GM23338 (cell line): Measurements from ENCODE around the gene TIMM17A. TPM values are rescaled to one million over a fixed set of nuclear protein-coding genes. Genes with fewer than 3 reads are reported as not detected.

Experiments
- ATAC-seq: fragments of 200-7000 bp; cut with Tn5 transposase; 3 replicates; pipeline ENCODE4 v1.9.1; 2020
- DNase-seq: peaks from one replicate; pipeline ENCODE4 v3.0.0-alpha.2; 2015; ENCODE audit warnings: low spot score
- H2AFZ ChIP-seq: fragments of 200-600 bp; sonication (generic); 2 replicates; pipeline ENCODE4 v1.8.0; 2016; ENCODE audit warnings: antibody characterized with exemption, mild to moderate bottlenecking, moderate library complexity
- H3F3A ChIP-seq: fragments of 200-600 bp; sonication (generic); replicated peaks from 2 replicates; pipeline ENCODE4 v1.8.0; 2017; ENCODE audit warnings: antibody characterized with exemption, mixed run types, low read depth
- H3K27ac ChIP-seq: fragments of 200-600 bp; sonication (generic); 2 replicates; pipeline ENCODE4 v1.6.1; 2016; ENCODE audit warnings: low read depth
- H3K27me3 ChIP-seq: fragments of 200-600 bp; sonication (generic); 2 replicates; pipeline ENCODE4 v1.8.0; 2016; ENCODE audit warnings: mild to moderate bottlenecking, mixed run types, moderate library complexity; ENCODE audit not compliant: insufficient read depth
- H3K36me3 ChIP-seq: fragments of 200-600 bp; sonication (generic); 2 replicates; pipeline ENCODE4 v1.8.0; 2016; ENCODE audit warnings: mild to moderate bottlenecking; ENCODE audit not compliant: insufficient read depth
- H3K4me1 ChIP-seq: fragments of 200-600 bp; sonication (generic); 2 replicates; pipeline ENCODE4 v1.8.0; 2016; ENCODE audit warnings: mild to moderate bottlenecking, moderate library complexity; ENCODE audit not compliant: insufficient read depth
- H3K4me2 ChIP-seq: fragments of 200-600 bp; sonication (generic); 2 replicates; pipeline ENCODE4 v1.7.1; 2017; ENCODE audit warnings: mixed run types
- H3K4me3 ChIP-seq: fragments of 200-600 bp; sonication (generic); 2 replicates; pipeline ENCODE4 v1.6.1; 2016; ENCODE audit warnings: mixed run types
- H3K79me2 ChIP-seq: fragments of 200-600 bp; sonication (generic); replicated peaks from 2 replicates; pipeline ENCODE4 v1.8.0; 2017; ENCODE audit warnings: mild to moderate bottlenecking; ENCODE audit not compliant: insufficient read depth
- H3K9me2 ChIP-seq: fragments of 200-600 bp; sonication (generic); 2 replicates; pipeline ENCODE4 v1.8.0; 2017; ENCODE audit not compliant: insufficient read depth
- H4K20me1 ChIP-seq: fragments of 200-600 bp; sonication (generic); replicated peaks from 2 replicates; pipeline ENCODE4 v1.8.0; 2017; ENCODE audit warnings: mild to moderate bottlenecking; ENCODE audit not compliant: insufficient read depth
- H3K27ac Mint-ChIP-seq: 2 replicates; pipeline ENCODE4 v1.8.0; 2020; ENCODE audit warnings: inconsistent platforms, mild to moderate bottlenecking, moderate library complexity, mixed read lengths
- H3K27me3 Mint-ChIP-seq: 3 replicates; pipeline ENCODE4 v1.8.0; 2022; ENCODE audit warnings: low read depth, mild to moderate bottlenecking, moderate library complexity, mixed read lengths, inconsistent platforms; ENCODE audit not compliant: insufficient read depth, poor library complexity
- H3K36me3 Mint-ChIP-seq: 3 replicates; pipeline ENCODE4 v1.8.0; 2021; ENCODE audit warnings: low read depth, mild to moderate bottlenecking, inconsistent platforms, moderate library complexity, mixed read lengths
- H3K4me1 Mint-ChIP-seq: 3 replicates; pipeline ENCODE4 v1.8.0; 2020; ENCODE audit warnings: mild to moderate bottlenecking, inconsistent platforms, mixed read lengths
- H3K4me3 Mint-ChIP-seq: 3 replicates; pipeline ENCODE4 v1.8.0; 2021; ENCODE audit warnings: moderate library complexity, mild to moderate bottlenecking, inconsistent platforms, mixed read lengths
- H3K9me3 Mint-ChIP-seq: 3 replicates; pipeline ENCODE4 v1.8.0; 2020; ENCODE audit warnings: moderate library complexity, mild to moderate bottlenecking, inconsistent platforms, mixed read lengths
- CREB1 ChIP-seq: fragments of 250-450 bp; sonication (Bioruptor Pico); IDR thresholded peaks from 2 replicates; pipeline ENCODE4 v1.5.0; 2020; ENCODE audit warnings: low read depth, mild to moderate bottlenecking, moderate library complexity
- EZH2 ChIP-seq: fragments of 200-600 bp; sonication (generic); IDR thresholded peaks from one replicate; pipeline ENCODE4 v1.8.0; 2017; ENCODE audit warnings: antibody characterized with exemption, mild to moderate bottlenecking, low read depth; ENCODE audit not compliant: unreplicated experiment
- EZH2phosphoT487 ChIP-seq: fragments of 200-600 bp; sonication (generic); IDR thresholded peaks from one replicate; pipeline ENCODE4 v1.8.1; 2018; ENCODE audit warnings: antibody characterized with exemption; ENCODE audit not compliant: unreplicated experiment
- JUNB ChIP-seq: IDR thresholded peaks from one replicate; pipeline ENCODE4 v1.6.1; 2016; ENCODE audit warnings: antibody characterized with exemption; ENCODE audit not compliant: unreplicated experiment
- NANOG ChIP-seq: IDR thresholded peaks from 2 replicates; pipeline ENCODE4 v1.6.1; 2016; ENCODE audit warnings: antibody characterized with exemption, borderline replicate concordance
- POLR2AphosphoS5 ChIP-seq: IDR thresholded peaks from 2 replicates; pipeline ENCODE4 v1.6.1; 2016; ENCODE audit warnings: antibody characterized with exemption, low read depth
- STAT1 ChIP-seq: IDR thresholded peaks from one replicate; pipeline ENCODE4 v1.6.1; 2016; ENCODE audit warnings: antibody characterized with exemption; ENCODE audit not compliant: unreplicated experiment
- ZNF114 ChIP-seq: fragments of 250-450 bp; sonication (Bioruptor Pico); IDR thresholded peaks from 2 replicates; pipeline ENCODE4 v1.5.0; 2020; ENCODE audit warnings: mild to moderate bottlenecking, moderate library complexity
- ZNF331 ChIP-seq: fragments of 250-450 bp; sonication (Bioruptor Pico); IDR thresholded peaks from 2 replicates; pipeline ENCODE4 v1.5.0; 2020; ENCODE audit warnings: low read depth, mild to moderate bottlenecking, moderate library complexity
- polyA plus RNA-seq: library from polyadenylated mRNA; unstranded; fragments of >200 nt; fragmentation: Nextera tagmentation; extraction: Ambion mirVana; gene quantifications from 2 replicates; pipeline ENCODE4 v1.2.1, GENCODE V29; 2016
- total RNA-seq: library from RNA; depleted of rRNA; stranded (reverse); fragments of >200 nt; shearing (Covaris generic); gene quantifications from 2 replicates; pipeline ENCODE4 v1.2.3, GENCODE V29; 2014
- TF ChIP-seq, protein P1 (sequence below): fragments of 250-450 bp; sonication (Bioruptor Pico); IDR thresholded peaks from 2 replicates; pipeline ENCODE4 v1.5.0; 2020; ENCODE audit warnings: mild to moderate bottlenecking, moderate library complexity
- TF ChIP-seq, protein P2 (sequence below), 2 experiments: fragments of 200-600 bp in 1 of 2; sonication (generic) in 1 of 2; conservative IDR thresholded peaks; 2 replicates each; pipeline versions ENCODE4 v1.5.1 to v1.6.1; 2016 to 2017; ENCODE audit warnings: antibody characterized with exemption in 2 of 2, low read depth in 2 of 2, mild to moderate bottlenecking in 2 of 2, moderate library complexity in 1 of 2
- TF ChIP-seq, protein P3 (sequence below): IDR thresholded peaks from 2 replicates; pipeline ENCODE4 v1.6.1; 2016; ENCODE audit warnings: antibody characterized with exemption
- TF ChIP-seq, protein P4 (sequence below): IDR thresholded peaks from one replicate; pipeline ENCODE4 v1.6.1; 2018; ENCODE audit warnings: antibody characterized with exemption; ENCODE audit not compliant: unreplicated experiment

TIMM17A gene
- total and polyA plus RNA-seq, 2 experiments from 2014 or later, result 38.5 to 60.0 TPM

DNA sequence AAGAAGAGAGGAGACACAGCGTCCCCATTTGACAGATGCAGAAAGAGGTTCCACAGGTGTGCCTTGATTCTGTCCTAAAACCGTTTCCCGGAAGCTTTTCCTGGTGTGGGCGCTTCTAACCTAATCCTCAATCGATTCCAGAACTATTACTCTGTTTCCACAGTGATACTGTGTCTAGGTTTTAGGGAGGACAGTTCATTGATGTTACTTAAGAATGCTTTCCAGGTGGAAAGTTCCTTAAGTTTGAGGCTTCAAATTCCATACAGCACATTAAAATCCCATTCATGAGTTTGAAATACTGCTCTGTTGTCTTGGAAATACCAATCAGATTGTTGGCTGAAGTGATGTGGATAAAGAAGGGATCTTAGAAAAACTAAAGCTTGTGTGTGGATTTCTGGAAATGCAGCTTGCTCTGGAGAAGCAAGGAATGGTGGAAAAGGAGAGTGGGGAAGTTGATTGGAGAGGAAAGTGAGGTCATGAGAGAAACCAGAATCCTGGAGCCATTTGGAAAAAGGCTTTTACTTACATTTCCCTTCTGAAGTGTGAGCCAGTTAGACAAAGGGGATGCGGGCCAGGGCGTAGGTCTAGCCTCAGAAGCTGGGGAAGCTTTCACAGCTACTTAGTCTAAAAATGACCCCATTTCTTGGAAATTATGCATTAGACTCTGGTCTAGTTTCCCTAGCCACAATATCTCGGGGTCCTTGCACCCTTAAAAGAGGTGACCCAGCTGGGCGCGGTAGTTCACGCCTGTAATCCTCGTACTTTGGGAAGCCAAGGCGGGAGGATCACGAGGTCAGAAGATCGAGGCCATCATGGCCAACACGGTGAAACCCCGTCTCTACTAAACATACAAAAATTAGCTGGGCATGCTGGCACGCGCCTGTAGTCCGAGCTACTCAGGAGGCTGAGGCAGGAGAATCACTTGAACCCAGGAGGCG lies 61.8 kb downstream of the TIMM17A start:
- no peak overlapping the region for H3K4me3 Mint-ChIP-seq
- DNase-seq, result no peak
- H3K4me2 ChIP-seq, result no peak overlapping the region
- no peaks in the 10 kb centered on the region for H3K36me3 ChIP-seq
- ATAC-seq, result no peak
- TF ChIP-seq, protein P1, sequence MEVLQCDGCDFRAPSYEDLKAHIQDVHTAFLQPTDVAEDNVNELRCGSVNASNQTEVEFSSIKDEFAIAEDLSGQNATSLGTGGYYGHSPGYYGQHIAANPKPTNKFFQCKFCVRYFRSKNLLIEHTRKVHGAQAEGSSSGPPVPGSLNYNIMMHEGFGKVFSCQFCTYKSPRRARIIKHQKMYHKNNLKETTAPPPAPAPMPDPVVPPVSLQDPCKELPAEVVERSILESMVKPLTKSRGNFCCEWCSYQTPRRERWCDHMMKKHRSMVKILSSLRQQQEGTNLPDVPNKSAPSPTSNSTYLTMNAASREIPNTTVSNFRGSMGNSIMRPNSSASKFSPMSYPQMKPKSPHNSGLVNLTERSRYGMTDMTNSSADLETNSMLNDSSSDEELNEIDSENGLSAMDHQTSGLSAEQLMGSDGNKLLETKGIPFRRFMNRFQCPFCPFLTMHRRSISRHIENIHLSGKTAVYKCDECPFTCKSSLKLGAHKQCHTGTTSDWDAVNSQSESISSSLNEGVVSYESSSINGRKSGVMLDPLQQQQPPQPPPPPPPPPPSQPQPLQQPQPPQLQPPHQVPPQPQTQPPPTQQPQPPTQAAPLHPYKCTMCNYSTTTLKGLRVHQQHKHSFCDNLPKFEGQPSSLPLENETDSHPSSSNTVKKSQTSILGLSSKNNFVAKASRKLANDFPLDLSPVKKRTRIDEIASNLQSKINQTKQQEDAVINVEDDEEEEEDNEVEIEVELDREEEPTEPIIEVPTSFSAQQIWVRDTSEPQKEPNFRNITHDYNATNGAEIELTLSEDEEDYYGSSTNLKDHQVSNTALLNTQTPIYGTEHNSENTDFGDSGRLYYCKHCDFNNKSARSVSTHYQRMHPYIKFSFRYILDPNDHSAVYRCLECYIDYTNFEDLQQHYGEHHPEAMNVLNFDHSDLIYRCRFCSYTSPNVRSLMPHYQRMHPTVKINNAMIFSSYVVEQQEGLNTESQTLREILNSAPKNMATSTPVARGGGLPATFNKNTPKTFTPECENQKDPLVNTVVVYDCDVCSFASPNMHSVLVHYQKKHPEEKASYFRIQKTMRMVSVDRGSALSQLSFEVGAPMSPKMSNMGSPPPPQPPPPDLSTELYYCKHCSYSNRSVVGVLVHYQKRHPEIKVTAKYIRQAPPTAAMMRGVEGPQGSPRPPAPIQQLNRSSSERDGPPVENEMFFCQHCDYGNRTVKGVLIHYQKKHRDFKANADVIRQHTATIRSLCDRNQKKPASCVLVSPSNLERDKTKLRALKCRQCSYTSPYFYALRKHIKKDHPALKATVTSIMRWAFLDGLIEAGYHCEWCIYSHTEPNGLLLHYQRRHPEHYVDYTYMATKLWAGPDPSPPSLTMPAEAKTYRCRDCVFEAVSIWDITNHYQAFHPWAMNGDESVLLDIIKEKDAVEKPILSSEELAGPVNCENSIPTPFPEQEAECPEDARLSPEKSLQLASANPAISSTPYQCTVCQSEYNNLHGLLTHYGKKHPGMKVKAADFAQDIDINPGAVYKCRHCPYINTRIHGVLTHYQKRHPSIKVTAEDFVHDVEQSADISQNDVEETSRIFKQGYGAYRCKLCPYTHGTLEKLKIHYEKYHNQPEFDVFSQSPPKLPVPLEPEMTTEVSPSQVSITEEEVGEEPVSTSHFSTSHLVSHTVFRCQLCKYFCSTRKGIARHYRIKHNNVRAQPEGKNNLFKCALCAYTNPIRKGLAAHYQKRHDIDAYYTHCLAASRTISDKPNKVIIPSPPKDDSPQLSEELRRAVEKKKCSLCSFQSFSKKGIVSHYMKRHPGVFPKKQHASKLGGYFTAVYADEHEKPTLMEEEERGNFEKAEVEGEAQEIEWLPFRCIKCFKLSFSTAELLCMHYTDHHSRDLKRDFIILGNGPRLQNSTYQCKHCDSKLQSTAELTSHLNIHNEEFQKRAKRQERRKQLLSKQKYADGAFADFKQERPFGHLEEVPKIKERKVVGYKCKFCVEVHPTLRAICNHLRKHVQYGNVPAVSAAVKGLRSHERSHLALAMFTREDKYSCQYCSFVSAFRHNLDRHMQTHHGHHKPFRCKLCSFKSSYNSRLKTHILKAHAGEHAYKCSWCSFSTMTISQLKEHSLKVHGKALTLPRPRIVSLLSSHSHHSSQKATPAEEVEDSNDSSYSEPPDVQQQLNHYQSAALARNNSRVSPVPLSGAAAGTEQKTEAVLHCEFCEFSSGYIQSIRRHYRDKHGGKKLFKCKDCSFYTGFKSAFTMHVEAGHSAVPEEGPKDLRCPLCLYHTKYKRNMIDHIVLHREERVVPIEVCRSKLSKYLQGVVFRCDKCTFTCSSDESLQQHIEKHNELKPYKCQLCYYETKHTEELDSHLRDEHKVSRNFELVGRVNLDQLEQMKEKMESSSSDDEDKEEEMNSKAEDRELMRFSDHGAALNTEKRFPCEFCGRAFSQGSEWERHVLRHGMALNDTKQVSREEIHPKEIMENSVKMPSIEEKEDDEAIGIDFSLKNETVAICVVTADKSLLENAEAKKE (CRISPR knock-in tag), result no peak
- no peak for TF ChIP-seq STAT1
- TF ChIP-seq ZNF331 (CRISPR knock-in tag), result no peak
- TF ChIP-seq JUNB, result no peak
- TF ChIP-seq, protein P2, sequence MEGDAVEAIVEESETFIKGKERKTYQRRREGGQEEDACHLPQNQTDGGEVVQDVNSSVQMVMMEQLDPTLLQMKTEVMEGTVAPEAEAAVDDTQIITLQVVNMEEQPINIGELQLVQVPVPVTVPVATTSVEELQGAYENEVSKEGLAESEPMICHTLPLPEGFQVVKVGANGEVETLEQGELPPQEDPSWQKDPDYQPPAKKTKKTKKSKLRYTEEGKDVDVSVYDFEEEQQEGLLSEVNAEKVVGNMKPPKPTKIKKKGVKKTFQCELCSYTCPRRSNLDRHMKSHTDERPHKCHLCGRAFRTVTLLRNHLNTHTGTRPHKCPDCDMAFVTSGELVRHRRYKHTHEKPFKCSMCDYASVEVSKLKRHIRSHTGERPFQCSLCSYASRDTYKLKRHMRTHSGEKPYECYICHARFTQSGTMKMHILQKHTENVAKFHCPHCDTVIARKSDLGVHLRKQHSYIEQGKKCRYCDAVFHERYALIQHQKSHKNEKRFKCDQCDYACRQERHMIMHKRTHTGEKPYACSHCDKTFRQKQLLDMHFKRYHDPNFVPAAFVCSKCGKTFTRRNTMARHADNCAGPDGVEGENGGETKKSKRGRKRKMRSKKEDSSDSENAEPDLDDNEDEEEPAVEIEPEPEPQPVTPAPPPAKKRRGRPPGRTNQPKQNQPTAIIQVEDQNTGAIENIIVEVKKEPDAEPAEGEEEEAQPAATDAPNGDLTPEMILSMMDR (conservative IDR thresholded peaks at IDR 0.05; ENCODE audit: low read depth in 2 of 2), result no peak
- TF ChIP-seq, protein P3, sequence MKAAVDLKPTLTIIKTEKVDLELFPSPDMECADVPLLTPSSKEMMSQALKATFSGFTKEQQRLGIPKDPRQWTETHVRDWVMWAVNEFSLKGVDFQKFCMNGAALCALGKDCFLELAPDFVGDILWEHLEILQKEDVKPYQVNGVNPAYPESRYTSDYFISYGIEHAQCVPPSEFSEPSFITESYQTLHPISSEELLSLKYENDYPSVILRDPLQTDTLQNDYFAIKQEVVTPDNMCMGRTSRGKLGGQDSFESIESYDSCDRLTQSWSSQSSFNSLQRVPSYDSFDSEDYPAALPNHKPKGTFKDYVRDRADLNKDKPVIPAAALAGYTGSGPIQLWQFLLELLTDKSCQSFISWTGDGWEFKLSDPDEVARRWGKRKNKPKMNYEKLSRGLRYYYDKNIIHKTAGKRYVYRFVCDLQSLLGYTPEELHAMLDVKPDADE, result no peak
- TF ChIP-seq, protein P4, sequence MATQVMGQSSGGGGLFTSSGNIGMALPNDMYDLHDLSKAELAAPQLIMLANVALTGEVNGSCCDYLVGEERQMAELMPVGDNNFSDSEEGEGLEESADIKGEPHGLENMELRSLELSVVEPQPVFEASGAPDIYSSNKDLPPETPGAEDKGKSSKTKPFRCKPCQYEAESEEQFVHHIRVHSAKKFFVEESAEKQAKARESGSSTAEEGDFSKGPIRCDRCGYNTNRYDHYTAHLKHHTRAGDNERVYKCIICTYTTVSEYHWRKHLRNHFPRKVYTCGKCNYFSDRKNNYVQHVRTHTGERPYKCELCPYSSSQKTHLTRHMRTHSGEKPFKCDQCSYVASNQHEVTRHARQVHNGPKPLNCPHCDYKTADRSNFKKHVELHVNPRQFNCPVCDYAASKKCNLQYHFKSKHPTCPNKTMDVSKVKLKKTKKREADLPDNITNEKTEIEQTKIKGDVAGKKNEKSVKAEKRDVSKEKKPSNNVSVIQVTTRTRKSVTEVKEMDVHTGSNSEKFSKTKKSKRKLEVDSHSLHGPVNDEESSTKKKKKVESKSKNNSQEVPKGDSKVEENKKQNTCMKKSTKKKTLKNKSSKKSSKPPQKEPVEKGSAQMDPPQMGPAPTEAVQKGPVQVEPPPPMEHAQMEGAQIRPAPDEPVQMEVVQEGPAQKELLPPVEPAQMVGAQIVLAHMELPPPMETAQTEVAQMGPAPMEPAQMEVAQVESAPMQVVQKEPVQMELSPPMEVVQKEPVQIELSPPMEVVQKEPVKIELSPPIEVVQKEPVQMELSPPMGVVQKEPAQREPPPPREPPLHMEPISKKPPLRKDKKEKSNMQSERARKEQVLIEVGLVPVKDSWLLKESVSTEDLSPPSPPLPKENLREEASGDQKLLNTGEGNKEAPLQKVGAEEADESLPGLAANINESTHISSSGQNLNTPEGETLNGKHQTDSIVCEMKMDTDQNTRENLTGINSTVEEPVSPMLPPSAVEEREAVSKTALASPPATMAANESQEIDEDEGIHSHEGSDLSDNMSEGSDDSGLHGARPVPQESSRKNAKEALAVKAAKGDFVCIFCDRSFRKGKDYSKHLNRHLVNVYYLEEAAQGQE, result no peak
- TF ChIP-seq POLR2AphosphoS5, result no peak
- TF ChIP-seq CREB1, result no peak
- TF ChIP-seq NANOG, result no peak
- TF ChIP-seq EZH2, result no peak
- TF ChIP-seq ZNF114 (CRISPR knock-in tag), result no peak
- no peak for TF ChIP-seq EZH2phosphoT487
- no peaks in the 10 kb centered on the region for H3K27me3 ChIP-seq
- no peak overlapping the region for H3K27ac ChIP-seq
- peaks cover 6% of the 10 kb centered on the region; the same call in 1 of the 2 replicates for H3K4me1 ChIP-seq
- peaks cover 19% of the 10 kb centered on the region; the same call in 2 of the 3 replicates for H3K36me3 Mint-ChIP-seq
- H3K27me3 Mint-ChIP-seq, result peaks cover 4% of the 10 kb centered on the region
- no peak overlapping the region for H3K4me3 ChIP-seq
- no peak overlapping the region for H2AFZ ChIP-seq
- peaks cover 20% of the 10 kb centered on the region for H3K4me1 Mint-ChIP-seq
- H4K20me1 ChIP-seq, result no peaks in the 10 kb centered on the region
- H3K27ac Mint-ChIP-seq, result no peak overlapping the region
- no peaks in the 10 kb centered on the region for H3K9me2 ChIP-seq
- no peaks in the 10 kb centered on the region for H3K79me2 ChIP-seq
- H3K9me3 Mint-ChIP-seq, result no peaks in the 10 kb centered on the region
- no peaks in the 10 kb centered on the region for H3F3A ChIP-seq
